Hematopoietic multipotent progenitor cell treated with erythropoietin and hydrocortisone succinate and interleukin-3 and kit ligand, for 17 days (in vitro differentiated cells): ENCODE data around the gene MBP.
"Not testable (repeated sequence)": the region's sequence is repeated elsewhere in the genome, so short reads cannot be mapped to it uniquely, and the experiment has no call there.

ENCODE experiments used
- DNase-seq: peaks from one replicate; pipeline ENCODE4 v3.0.0-alpha.2; 2015; ENCODE audit warnings: low spot score

The MBP gene

DNA sequence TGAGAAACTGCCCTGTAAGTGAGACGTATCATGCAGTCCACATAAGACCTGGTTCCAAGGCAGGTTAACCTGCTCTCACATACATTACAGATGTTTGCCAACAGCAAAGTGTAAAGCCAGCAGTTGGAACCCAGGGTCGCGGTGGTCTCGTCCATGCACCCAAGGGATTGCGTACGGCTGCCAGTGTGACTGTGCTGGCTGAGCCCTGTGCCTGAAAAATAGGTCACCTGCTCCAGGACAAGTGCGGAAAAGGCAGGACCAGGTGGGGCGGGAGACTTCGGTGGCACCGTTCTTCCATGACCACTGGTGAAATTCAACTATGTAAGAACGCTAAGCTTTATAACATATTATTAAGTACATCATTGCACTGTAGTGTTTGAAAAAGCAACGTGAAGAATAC lies 110.5 kb downstream of the MBP start:
- no peak for DNase-seq

DNA sequence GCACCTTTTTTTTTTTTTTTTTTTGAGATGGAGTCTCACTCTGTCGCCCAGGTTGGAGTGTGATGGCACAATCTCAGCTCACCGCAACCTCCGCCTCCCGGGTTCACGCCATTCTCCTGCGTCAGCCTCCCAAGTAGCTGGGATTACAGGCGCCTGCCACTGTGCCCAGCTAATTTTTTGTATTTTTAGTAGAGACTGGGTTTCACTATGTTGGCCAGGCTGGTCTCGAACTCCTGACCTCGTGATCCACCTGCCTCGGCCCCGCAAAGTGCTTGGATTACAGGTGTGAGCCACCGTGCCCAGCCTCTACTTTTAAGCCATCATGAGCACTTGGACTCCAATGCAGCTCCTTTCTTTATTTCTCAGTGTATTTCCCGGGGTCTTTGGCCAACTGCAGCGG lies 111.1 kb downstream of the MBP start:
- not testable (repeated sequence) for DNase-seq

DNA sequence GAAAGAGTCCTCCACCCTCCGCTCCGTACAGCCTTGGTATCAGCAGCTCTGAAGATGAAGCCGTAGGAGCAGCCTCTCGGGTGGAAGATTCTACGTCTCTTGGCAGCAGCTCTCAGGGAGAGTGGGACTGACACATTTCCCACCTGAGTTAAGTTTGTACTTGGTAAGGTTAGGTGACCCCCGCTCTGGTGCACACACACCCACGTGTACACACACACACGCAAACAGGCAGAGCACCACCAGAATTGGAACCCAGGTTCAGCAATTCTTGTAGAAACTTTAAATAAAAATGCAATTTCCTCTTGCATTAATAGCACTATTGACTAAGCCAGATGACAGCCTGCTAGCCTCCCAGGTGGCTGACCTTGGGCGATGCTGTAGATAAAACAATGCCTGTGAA lies 111.5 kb downstream of the MBP start:
- no peak for DNase-seq

DNA sequence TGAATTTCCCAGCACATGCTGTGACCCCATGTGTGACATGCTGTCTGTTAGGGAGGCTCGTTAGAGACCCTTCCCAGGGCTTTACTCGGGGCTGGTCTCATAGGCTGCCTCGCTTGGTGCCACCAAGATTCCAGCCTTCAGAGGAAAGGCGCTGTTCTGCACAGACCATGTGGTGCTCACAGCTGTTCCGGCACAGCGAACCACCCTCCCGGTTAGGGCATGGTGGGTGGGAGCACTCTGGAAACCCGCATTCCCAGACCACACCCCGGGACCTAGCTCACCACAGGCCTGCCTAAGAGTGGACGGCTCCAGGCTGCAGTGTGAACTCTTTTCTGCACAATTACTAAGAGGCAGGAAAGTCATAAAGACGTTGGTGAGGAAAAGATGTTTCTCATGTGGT lies 112.0 kb downstream of the MBP start:
- no peak for DNase-seq

DNA sequence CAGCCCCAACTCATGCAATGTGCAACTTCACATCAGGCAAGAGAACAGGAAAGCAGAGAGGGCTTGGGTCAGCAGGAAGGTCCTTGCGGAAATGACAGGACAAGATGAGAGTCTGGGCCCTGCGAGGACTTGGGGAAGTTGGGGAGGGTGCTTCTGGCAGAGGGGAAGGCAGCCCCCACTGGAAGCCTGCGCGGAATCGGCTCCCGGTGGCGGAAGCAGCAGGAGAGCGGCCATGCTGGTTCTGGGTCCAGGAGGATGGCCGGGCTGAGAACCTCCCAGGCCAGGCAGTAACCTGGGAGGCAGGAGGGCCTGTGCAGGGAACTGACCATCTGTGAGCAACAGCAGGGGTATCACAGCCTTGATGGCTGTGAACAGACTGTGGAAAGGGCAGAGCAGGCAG lies 112.9 kb downstream of the MBP start:
- DNase-seq, result no peak

DNA sequence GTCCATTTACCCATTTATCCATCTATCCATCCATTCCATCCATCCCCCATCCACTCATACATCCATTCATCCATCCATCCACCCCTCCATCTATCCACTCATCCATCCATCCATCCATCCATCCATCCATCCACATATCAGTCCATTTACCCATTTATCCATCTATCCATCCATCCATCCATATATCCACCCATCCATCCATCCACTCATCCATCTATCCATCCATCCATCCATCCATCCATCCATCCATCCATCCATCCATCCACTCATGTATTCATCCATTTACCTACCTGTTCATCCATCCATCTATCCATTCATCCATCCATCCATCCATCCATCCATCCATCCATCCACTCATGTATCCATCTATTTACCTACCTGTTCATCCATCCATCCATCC lies 113.9 kb downstream of the MBP start:
- not testable (repeated sequence) for DNase-seq

DNA sequence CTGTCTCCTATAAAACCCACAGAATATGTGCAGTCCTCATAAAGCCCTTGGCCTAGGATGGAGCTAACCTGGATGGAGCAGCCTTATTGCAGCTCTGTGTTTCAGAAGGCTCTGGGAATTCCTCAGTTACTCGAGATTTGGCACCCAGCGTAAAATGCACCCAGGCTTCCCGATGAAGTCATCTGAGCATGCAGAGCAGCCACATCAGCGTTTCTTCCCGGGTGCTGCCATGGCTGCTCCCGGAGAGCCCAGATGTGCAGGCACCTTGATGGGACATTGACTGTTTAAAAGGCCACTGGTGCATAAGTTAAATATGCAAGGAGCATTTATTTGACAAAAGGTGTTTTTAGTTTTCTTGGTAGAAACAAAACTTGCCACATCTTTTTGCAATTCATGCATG lies 115.2 kb downstream of the MBP start:
- DNase-seq, result no peak

DNA sequence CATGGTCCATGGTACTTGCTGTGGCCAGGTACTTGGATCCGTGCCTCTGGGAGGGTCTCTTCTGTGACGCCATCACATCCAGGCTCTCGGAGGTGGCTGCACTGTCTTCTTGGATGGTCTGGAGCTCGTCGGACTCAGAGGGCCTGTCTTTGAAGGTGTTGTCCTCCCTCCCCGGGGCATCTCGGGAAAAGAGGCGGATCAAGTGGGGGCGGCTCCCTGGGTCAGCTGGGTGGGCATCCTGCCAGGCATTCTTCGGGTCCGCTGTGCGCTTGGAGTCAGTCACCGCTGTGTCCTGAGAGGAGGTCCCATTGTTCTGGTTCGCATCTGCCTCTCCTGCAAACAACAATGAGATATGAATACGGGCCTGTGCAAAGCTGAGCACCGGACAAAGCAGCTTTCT lies 115.6 kb downstream of the MBP start:
- DNase-seq, result no peak

DNA sequence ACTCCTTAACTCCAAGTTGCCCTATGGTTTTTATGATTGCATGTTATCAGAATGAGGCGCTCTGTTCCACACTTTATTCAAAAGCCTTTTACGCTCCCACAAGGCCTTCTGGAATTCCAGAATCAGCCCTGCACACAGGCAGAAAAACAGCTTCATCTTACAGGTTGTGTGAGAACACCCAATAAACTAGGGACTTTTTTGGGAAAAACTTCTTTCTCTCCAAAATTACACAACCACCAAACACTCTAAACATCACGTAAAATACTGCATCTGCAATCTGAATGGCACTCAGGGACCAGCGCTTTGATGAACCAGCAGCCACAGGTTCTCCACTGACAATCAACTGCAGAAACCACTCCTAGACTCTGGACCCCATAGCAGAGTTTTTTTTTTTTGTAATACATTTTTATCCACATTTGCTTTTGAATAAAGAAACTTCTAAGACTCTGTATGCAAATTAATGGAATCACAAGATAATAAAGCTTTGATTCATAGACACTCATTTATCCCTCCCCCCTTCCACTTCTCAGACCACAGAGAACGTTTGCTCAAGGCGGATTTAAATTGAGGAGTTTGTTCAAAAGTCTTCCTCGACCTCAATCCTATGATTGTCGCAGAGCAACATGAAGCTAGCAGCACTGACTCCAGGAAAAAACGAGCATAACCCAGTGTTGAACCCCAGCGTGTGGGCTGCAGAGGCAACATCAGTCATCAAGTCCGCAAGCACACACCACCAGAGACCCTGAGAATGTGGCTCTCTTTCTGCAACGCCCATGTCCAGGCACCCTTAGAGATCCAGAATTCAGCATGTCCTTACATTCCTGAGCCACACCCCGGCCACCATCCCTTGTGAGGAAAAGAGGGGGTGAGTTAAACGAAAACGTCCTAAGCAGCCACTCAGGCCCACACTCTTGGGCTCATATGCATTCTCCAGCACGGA lies 116.5 kb downstream of the MBP start:
- no peak for DNase-seq

DNA sequence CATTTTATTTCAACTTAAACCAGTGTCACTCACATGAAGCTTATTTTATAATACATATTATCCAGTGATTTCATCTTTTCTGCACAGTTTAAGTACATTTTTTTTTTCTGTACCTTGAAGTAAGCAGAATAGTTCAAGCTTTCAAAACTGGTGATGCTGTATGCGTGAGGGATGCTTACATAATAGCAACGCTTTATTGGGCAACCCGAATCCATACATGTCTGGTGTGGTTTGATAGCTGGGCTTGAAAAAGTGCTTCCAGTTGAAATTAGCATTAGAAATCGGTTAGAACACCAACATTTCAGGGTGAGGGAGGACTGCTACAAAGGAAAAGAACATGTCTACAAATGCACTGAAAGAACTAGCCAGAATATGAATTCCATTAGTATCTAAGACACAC lies 117.4 kb downstream of the MBP start:
- no peak for DNase-seq

DNA sequence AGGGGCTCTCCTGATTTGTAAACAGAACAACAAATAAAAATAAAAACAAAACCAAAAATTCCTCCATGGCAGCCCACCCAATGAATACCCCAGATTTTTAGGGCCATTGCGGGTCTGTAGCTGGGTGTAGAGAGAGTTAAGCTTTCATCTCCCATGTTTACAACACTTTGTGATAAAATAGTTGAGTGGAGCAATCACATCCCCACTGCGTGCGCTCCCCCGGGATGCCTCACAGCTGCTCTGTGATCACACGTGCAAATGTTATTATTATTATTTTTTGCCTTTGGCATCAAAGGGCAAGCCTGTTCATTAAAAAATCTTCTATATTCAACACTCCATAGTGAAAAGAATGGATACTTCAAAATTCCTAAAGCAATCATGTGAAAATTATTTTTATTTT lies 118.0 kb downstream of the MBP start:
- DNase-seq, result no peak

DNA sequence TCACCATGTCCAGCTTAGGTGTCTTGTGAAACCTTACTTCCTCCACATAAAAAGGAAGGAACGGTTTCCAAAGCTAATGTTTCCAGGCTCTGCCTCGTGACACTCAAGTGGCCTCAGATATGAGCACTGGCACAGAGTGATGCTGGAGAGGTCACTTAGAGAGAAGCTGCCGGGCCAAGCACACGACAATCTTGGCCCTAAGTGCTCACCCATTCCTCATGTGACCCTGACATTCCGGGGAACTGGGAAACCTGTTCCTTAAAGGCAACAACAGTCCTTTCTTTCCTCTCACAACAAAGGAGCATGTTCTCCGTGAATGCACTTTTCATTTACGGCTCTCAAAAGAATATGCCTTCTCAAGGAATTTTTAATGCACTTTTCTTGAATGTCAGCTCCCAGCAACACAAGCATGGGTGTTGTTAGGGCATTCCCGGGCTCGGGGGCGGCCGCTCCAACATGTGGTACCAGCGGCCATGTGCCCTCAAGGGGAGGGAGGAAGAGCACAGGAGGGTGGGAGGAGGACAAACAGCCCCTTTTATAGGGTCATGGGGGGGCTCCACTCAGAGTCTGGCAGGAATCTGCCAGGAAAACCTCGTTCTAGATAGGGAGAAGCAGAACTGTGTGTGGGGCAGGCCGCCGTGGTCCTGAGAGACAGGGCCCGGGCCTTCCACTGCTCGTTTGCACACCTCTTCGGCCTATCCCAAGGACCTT lies 118.6 kb downstream of the MBP start:
- no peak for DNase-seq

DNA sequence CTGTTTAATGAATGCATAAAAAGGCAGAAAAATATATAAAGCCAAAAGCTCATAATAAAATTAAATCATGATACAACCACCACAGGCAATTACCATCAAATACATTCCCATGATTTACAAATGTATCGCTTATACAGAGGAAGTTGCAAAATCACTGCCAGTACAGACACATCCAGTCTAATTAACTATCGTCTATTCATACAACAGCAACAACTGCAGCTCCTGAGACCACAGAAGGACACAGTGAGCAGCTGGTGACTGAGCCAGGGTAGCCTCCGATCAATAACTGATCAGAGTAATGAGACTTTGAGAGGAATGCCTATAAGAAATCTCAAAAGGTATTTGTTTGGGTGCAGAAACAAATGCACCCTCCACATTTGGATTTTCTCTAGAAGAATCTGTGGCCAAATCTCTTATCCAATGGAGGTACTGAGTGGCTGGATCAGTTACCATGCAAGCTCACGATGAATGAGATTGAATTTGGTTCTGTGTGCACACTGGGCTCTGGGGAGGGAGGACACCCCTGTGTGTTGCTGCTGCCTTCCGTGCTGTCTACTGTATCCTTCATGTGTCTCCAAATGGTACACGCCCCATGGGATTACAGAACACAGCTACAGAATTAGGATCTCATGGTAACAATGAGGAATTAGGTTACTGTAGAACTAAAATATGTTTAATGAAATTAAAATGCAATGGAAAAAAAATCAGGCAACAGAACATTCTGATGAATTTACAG lies 119.6 kb downstream of the MBP start:
- DNase-seq, result no peak

DNA sequence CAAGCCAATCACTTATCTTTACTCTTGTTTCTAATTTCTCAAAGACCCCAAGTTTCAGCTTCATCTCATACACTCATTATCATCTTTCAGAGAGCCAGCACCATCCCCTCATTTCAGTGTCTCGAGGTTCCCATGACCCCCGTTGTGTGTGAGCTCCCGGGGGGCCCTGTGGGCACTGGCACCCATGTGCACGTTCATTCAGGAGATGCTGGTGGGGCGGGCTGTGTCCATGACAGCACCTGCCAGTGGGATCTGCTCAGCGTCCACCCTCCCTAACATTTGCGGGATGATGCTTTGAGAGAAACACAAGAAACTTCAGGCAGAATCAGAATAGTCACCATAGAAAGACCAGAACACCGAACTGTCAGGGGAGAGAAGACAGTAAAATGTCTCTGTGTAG lies 120.5 kb downstream of the MBP start:
- no peak for DNase-seq

DNA sequence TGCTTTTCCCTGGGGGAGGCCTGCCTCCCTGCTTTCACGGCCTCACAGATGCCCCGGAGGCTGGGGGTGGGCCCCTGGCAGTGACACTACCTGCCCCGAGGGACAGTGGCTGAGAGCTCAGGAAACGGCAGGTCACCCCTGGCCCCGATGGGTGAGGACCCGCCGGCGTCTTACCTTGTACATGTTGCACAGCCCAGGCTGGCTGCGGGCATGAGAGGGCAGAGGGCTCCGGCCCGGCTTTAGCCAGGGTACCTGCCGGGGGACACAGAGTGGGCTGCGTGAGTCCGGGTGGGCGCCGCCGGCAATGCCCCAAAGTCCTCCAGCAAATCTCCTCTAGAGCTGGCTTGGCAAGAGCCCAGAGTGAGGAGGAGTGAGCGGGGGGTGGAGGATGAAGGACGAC lies 122.9 kb downstream of the MBP start:
- DNase-seq, result no peak

DNA sequence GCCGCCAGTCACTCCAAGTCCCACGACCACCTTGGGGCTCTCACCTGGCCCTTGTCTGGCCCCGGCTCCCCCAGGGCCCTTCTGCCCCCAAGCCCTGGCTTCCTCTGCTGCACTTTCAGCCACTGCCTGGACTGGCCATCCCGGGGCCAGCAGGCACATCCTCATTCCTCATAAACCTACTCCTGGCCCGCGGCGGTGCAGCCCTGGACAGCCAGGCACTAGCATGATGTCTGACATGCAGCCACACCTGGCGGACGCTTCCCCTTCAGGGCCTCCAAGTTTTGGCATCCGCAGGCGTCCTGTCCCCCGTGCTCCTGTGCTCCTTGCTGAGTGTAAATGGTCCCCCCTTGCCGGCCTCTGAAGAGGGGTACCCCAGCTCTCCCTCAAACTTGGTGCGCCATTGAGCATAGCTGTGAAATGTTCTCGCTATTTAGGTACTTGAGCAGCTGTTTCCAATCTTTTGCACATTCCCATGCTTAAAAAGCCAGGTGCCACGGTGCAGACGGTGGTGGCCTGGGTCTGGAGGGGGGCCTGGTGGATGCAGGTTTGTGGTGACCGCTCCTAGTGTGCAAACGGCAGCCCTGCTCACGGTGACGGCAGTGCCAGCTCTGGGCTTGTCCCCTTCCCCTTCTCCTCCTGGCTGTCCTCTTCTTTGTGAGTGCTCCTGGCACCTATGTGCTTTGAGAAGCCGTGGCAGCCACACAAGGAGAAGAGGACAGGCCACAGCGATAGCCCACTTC lies 123.8 kb downstream of the MBP start:
- DNase-seq, result no peak

DNA sequence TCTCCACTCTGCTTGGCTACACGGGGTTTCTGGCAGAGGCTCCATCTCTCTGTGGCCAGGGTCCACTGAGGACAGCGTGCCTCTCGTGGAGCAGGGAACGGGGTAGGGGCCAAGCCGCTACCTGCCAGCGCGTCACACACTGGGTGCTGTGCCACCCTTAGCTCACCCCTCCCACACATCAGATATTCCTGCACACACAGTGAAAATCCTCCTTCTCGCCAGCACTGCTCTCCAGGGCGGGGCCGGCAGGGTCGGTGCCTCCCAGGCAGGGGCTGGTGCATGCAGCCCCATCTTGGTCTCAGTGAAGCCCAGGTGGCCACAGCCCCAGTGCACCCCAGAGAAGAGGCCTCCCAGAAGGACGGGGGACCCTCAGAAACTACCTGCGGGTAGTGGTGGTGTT lies 124.6 kb downstream of the MBP start:
- no peak for DNase-seq

DNA sequence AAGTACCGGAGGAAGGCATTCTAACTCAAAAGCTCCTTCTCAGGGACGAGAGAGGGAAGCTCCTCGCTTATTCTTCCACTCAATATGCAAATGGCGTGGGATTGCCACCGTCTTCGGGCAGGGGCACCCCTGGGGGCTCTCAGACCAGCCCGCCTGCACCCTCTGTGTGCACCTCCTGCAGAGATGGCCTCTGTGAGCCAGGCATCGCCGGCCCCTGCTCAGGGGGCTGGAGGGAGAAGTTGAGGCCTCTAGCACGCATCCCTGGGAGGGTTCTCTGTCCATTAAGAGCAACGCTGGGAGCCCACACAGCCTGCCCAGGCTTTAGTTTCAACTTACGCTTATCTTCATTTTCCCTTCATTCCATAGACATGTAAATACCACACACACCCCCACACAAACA lies 125.3 kb downstream of the MBP start:
- no peak for DNase-seq

DNA sequence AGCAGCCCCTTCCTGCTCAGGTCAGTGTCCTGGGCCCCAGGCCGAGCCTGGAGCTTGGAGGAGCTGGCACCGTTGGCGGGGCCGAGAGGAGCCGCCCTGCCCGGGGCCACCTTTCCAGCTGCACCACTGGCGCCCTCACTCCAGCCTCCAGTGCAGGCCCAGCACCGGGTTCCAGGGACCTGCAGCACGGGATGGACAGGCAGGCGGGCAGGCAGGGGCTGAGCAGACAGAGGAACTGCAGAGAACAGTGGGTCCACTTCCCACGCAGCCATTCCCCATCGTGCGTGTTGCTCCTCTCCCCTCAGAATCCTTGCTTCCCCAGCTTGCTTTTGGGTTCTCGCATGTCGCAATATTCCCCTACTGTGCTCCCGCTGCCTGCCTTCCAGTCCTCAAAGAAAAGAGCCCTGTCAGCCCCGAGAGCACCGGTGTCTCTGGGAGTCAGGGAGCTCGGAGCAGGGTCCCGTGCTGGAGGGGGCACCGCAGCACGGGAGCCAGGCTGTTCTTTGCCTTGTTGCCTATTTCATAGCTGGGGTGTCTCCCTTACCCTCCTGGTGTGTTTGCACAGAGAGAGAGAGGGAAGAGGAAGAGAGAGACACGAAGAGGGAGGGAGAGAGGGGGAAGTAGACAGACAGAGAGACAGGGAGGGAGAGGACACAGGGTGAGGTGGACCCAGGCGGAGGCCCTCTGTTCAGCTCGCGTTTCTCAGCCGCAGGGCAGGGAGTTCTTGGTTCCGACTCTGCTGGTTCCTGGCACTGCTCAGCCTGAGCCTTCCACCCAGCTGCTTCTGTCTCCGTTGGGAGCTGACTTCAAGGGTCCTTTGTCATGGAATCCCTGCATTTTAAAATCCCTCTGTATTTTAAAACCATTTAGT lies 126.0 kb downstream of the MBP start:
- DNase-seq, result no peak

DNA sequence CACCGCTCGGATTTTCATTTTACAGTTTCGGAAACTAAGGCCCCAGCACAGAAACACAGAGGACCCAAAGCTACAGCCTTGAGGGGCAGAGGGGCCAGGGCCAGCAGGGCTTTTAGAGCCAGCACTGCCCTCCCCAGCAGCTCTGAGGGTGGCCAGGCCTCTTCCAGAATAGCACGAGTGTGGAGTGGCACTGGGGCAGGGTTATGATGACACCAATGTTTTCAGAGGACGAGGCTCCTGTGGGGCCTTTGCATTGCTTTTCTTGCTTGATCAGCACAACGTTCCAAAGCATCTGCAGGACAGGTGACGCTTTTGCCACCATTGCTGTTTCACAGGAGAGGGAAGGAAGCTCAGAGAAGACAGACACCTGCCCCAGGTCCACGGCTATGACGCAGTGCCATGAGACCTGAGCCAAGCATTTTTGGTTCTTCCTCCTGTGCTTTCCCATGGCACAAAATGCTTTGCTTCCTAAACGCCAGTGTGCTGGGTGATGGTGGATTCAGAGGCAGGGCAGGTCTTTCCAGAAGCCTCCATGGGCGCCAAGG lies 126.9 kb downstream of the MBP start:
- no peak for DNase-seq
